Chondrocyte (in vitro differentiated cells): ENCODE measurements around the gene ENG. TPM values are rescaled to one million over a fixed set of nuclear protein-coding genes. Genes with fewer than 3 reads are reported as not detected.
A peak's percentile ranks its signal among the peaks of the same experiment; 100 is the strongest.

Source experiments
- DNase-seq: peaks from one replicate; pipeline ENCODE4 v3.0.0; 2021; ENCODE audit warnings: mixed read lengths, low spot score
- H3K27ac Mint-ChIP-seq: one replicate; pipeline ENCODE4 v1.8.0; 2021; ENCODE audit warnings: mild to moderate bottlenecking, moderate library complexity, mixed read lengths; ENCODE audit not compliant: unreplicated experiment
- H3K27me3 Mint-ChIP-seq: 2 replicates; pipeline ENCODE4 v1.8.0; 2021; ENCODE audit warnings: low read depth, mixed read lengths
- H3K36me3 Mint-ChIP-seq: 2 replicates; pipeline ENCODE4 v1.8.0; 2021; ENCODE audit warnings: low read depth, mixed read lengths
- H3K4me1 Mint-ChIP-seq: 2 replicates; pipeline ENCODE4 v1.8.0; 2021; ENCODE audit warnings: low read depth, mild to moderate bottlenecking, mixed read lengths
- H3K4me3 Mint-ChIP-seq: one replicate; pipeline ENCODE4 v1.8.0; 2021; ENCODE audit warnings: mild to moderate bottlenecking, moderate library complexity, mixed read lengths; ENCODE audit not compliant: unreplicated experiment
- H3K9me3 Mint-ChIP-seq: 2 replicates; pipeline ENCODE4 v1.8.0; 2021; ENCODE audit warnings: low read depth, mixed read lengths
- CTCF ChIP-seq: fragments of 200-600 bp; sonication (generic); IDR thresholded peaks from 2 replicates; pipeline ENCODE4 v1.5.0; 2021; ENCODE audit warnings: antibody characterized with exemption, mild to moderate bottlenecking, moderate library complexity
- total RNA-seq: library from RNA; stranded (reverse); gene quantifications from 3 replicates; pipeline ENCODE4 v1.2.1, GENCODE V29; 2021

The ENG gene
- total RNA-seq, 1 donor from 2014 or later: 81.3 TPM

GRCh38 chr9:127878001-127878651, 23.7 kb upstream of the ENG start:
- no peaks in the 10 kb centered on the region for H3K9me3 Mint-ChIP-seq
- peaks cover 41% of the 10 kb centered on the region for H3K4me1 Mint-ChIP-seq
- TF ChIP-seq CTCF: no peak
- no peak overlapping the region for H3K27ac Mint-ChIP-seq
- no peaks in the 10 kb centered on the region for H3K27me3 Mint-ChIP-seq
- peak overlapping the region; percentile 80 for H3K4me3 Mint-ChIP-seq
- DNase-seq: no peak
- no peaks in the 10 kb centered on the region for H3K36me3 Mint-ChIP-seq

- H3K27ac Mint-ChIP-seq: peak within 1 kb of the TSS; percentile 85
- no peaks in the 10 kb centered on the region for H3K27me3 Mint-ChIP-seq
- no peak for DNase-seq
- H3K9me3 Mint-ChIP-seq: no peaks in the 10 kb centered on the region
- no peak for TF ChIP-seq CTCF
- peak within 1 kb of the TSS; percentile 80 for H3K4me3 Mint-ChIP-seq
- no peaks in the 10 kb centered on the region for H3K36me3 Mint-ChIP-seq
- peaks cover 38% of the 10 kb centered on the region for H3K4me1 Mint-ChIP-seq
These were observed 23.1 kb upstream of the ENG start, which contains the start of gene AK1 for GRCh38 chr9:127877566-127877998. TSS of gene AK1 (minus strand) at chr9:127877675. CDS start at chr9:127874617, 3,058 bp downstream.

GRCh38 chr9:127876764-127877562, 22.5 kb upstream of the ENG start:
- Mint-ChIP-seq H3K27ac (peak overlapping the region; percentile 85), H3K27me3 (no peaks in the 10 kb centered on the region), H3K36me3 (peaks cover 3% of the 10 kb centered on the region), H3K9me3 (no peaks in the 10 kb centered on the region), H3K4me3 (peak overlapping the region; percentile 80), H3K4me1 (peaks cover 38% of the 10 kb centered on the region)
- no peak for TF ChIP-seq CTCF
- no peak for DNase-seq

- DNase-seq: no peak
- Mint-ChIP-seq H3K27me3 (no peaks in the 10 kb centered on the region), H3K4me1 (peaks cover 38% of the 10 kb centered on the region), H3K27ac (peak overlapping the region; percentile 17), H3K4me3 (peak overlapping the region; percentile 80), H3K36me3 (peaks cover 11% of the 10 kb centered on the region), H3K9me3 (no peaks in the 10 kb centered on the region)
- TF ChIP-seq CTCF: no peak
These were observed 21.7 kb upstream of the ENG start for GRCh38 chr9:127876026-127876763.
